Stimulated activated CD4-positive, alpha-beta T cell treated with anti-CD3 and anti-CD28 coated beads, Interleukin-15, amount 100 ng/mL, for 1 hour (primary cell): ENCODE measurements around the gene UBE2S.
"Not testable (repeated sequence)": the region's sequence is repeated elsewhere in the genome, so short reads cannot be mapped to it uniquely, and the experiment has no call there.

Experiments
- DNase-seq, 2 donors: peaks; one replicate each; pipeline ENCODE4 v3.0.0-alpha.2; 2020; ENCODE audit warnings: low read depth in 1 of 2, low spot score in 1 of 2

Gene UBE2S

DNA sequence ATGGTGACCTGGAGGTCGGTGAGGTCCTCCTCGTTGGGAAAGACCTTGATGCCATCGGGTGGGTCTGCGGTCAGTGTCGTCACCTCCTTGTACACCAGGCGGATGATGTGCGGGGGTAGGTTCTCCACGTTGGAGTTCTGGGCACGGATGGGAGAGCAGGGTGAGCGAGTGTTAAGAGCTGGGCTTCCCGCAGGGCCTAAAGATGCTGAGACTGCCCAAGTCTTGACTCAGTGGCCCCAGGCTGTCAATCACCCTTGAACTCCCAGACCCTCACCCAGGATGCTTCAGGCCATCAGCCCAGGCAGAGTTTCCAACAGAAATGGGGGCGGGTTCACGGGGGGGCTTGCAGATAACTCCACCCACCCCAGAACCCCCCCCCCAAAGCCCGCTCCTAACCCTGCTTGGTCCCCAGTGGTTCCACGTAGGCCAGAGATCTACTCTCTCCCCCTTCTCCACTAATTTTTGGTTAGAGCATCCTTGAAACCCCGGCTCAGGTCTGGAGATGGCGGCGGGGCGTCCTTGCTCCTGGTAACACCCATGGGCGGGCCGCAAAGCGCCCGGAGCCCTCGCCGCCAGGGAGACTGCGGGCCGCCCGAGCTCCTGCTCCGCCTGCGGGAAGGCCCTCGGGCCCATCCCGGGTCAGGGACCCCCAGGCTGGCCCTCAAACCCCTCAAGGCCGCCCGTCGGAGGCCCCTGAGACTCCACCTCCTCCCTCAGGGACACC, 600 bp downstream of the UBE2S start:
- peak in 1 of 2 donors; percentile 22 for DNase-seq

GRCh38 chr19:55406091-55406825, 1.3 kb downstream of the UBE2S start:
- no peak for DNase-seq

DNA sequence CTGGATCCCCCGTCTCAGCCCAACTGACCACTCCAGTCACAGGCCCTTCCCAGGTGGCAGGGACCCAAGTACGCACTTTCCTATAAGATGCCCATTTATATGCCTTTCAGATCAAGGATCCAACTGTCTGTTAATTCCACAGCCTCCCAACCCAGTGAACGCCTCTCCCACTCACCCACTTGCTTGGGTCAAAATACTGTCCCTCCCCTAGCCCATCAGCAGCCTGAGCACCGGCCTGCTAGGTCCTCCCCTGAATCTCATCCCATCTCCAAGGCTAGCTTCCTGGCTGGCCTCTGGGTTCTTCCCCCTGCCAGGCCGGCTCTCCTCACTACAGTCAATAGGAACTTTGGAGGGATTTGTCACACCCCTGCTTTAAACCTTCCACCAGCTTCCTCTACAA, 1.9 kb downstream of the UBE2S start:
- DNase-seq = no peak

GRCh38 chr19:55402509-55402908, 5.1 kb downstream of the UBE2S start:
- DNase-seq = no peak

GRCh38 chr19:55401390-55401789, 6.2 kb downstream of the UBE2S start:
- DNase-seq = not testable (repeated sequence)

GRCh38 chr19:55400281-55401087, 7.1 kb downstream of the UBE2S start:
- DNase-seq = no peak

DNA sequence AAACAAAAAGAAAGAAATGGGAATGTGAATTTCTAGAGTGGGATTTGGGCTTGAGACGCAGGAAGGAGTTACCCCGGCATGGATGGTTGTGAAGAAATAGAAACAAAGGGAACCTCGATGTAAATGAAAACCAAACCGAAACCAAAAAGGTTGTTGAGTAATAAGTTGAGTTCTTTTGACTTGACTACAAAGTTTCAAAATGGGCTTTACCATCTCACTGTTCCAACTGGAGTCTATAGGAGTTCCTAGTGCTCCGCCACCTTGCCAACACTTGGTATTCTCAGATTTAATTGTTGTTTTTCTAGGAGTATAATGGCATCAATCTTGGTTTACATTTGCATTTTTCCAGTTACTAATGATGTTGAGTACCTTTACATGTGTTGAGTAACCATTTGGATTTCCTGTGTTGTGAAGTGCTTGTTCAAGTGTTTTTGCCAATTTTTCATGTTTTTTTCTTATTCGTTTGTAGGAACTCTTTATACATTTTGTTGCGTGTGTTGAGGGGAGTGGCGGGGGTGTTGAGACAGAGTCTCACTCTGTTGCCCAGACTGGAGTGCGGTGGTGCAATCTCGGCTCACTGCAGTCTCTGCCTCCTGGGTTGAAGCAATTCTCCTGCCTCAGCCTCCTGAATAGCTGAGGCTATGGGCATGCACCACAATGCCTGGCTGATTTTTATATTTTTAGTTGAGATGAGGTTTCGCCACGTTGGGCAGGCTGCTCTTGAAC, 9.2 kb downstream of the UBE2S start:
- DNase-seq = no peak

GRCh38 chr19:55392820-55393761, 14.5 kb downstream of the UBE2S start:
- no peak for DNase-seq

- no peak for DNase-seq
Measured at GRCh38 chr19:55391702-55392615, 15.6 kb downstream of the UBE2S start.

DNA sequence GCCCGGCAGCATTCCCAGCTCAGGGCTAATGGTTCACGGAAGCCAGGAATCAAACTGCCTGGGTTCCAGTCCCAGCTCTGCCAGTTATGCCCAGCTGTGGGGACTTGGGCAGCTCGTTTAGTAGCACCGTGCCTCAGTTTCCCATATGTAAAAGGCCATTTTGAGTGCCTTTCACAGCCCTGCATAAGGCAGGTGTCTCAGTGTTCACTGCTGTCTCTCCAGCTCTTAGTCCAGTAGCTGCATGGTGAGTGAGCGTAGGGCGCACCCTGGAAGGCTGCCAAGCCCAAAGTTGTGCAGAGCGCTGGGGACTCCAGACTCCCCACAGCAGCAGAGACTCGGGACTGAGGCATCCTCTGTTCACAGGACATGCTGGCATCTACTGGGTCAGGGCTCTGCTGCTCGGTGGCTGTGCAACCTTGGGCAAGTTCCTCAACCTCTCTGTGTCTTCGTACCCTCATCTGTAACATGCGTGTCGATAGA, 16.4 kb downstream of the UBE2S start:
- no peak for DNase-seq

GRCh38 chr19:55390461-55390880, 17.1 kb downstream of the UBE2S start:
- no peak for DNase-seq

GRCh38 chr19:55389386-55390317, 17.9 kb downstream of the UBE2S start:
- DNase-seq = no peak

GRCh38 chr19:55387736-55388497, 19.7 kb downstream of the UBE2S start:
- no peak for DNase-seq

- no peak for DNase-seq
Measured at GRCh38 chr19:55386493-55386971, 21.1 kb downstream of the UBE2S start.

DNA sequence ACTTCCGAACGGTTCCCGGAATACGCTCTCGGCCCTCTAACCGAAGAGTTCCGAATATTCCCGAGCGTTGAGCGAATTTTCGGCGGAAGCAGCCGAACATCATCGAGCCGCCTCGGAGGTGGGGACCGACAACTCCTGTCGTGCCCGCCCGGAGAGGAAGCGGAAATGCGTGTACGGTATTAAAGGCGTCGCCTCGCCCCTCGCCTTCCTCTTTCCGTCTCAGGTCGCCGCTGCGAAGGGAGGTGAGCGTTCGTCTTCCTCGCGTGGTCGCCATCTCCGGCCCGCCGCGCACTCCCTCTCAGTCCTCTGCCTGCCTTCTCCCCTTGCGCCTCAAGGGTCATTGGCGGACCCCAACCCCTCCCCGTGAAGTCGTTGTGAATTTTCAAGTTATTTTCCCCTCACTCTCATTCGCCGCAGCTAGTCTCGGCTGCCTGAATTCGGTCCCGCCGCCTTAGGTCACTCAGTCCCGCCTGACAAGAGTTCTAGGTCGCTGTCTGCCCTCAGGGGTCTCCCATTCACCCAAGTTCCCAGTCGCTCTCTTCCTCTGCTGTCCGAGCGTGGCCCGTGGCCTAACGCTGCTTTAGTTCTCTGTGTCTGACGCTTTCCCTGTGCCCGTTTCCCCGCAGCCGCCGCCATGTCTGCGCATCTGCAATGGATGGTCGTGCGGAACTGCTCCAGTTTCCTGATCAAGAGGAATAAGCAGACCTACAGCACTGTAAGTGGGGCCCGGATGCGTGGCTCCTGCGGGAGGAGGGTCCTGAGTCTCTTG, 21.7 kb downstream of the UBE2S start, which contains the start of gene RPL28:
Gene RPL28, plus strand, starts transcription at position 209 of the 769 bp plus-strand sequence. Its CDS starts 426 bp downstream, at position 635.
- DNase-seq = peak; percentile 95 to 97
